IMR-90 (cell line): ENCODE data around the gene SPINT2.

ENCODE experiments used
- BHLHE40 ChIP-seq: fragments of 150-350 bp; IDR thresholded peaks from 2 replicates; pipeline ENCODE4 v1.6.1; 2016; ENCODE audit warnings: mild to moderate bottlenecking, low read depth, low read length
- MAZ ChIP-seq: IDR thresholded peaks from 2 replicates; pipeline ENCODE4 v1.6.1; 2012; ENCODE audit warnings: low read depth, mild to moderate bottlenecking, low read length, improper control_type of control experiment, moderate library complexity, borderline replicate concordance
- NFE2L2 ChIP-seq: fragments of 150-350 bp; IDR thresholded peaks from 2 replicates; pipeline ENCODE4 v1.6.1; 2016; ENCODE audit warnings: low read depth, mild to moderate bottlenecking, low read length
- POLR2A ChIP-seq: IDR thresholded peaks from 2 replicates; pipeline ENCODE4 v1.6.1; 2012; ENCODE audit warnings: mild to moderate bottlenecking, low read depth, low read length
- RAD21 ChIP-seq: IDR thresholded peaks from 2 replicates; pipeline ENCODE4 v1.6.1; 2012; ENCODE audit warnings: low read length, improper control_type of control experiment
- TF ChIP-seq, protein P1 (sequence below): conservative IDR thresholded peaks from 2 replicates; pipeline ENCODE4 v1.5.1; 2012; ENCODE audit warnings: mild to moderate bottlenecking, low read depth, low read length, improper control_type of control experiment

DNA sequence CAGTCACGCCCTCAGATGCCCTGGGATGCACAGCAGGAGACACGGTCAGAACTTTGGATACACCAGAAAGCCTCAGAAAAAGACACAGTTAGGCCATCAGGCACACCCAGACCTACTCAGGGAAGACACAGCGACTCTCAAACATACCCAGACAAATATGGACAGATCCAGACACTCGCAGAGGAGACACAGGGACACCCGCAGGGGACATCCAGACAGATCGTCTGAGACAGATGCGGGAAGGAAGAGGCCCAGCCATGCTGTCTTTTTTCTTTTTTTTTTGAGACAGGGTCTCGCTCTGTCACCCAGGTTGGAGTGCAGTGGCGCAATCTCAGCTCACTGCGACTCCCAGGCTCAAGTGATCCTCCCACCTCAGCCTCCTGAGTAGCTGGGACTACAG is 45.2 kb upstream of the SPINT2 start:
- TF ChIP-seq, protein P1, sequence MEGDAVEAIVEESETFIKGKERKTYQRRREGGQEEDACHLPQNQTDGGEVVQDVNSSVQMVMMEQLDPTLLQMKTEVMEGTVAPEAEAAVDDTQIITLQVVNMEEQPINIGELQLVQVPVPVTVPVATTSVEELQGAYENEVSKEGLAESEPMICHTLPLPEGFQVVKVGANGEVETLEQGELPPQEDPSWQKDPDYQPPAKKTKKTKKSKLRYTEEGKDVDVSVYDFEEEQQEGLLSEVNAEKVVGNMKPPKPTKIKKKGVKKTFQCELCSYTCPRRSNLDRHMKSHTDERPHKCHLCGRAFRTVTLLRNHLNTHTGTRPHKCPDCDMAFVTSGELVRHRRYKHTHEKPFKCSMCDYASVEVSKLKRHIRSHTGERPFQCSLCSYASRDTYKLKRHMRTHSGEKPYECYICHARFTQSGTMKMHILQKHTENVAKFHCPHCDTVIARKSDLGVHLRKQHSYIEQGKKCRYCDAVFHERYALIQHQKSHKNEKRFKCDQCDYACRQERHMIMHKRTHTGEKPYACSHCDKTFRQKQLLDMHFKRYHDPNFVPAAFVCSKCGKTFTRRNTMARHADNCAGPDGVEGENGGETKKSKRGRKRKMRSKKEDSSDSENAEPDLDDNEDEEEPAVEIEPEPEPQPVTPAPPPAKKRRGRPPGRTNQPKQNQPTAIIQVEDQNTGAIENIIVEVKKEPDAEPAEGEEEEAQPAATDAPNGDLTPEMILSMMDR, result no peak
- no peak for TF ChIP-seq MAZ
- no peak for TF ChIP-seq BHLHE40
- no peak for TF ChIP-seq POLR2A
- no peak for TF ChIP-seq NFE2L2
- no peak for TF ChIP-seq RAD21
